CD4-positive, alpha-beta T cell treated with Interleukin-6 for 4 hours (primary cell): ENCODE results near the gene AQP12B.

Source experiments
- DNase-seq: peaks from one replicate; pipeline ENCODE4 v3.0.0-alpha.2; 2020; ENCODE audit warnings: mixed read lengths

Gene AQP12B

GRCh38 chr2:240630771-240631547 is 51.7 kb downstream of the AQP12B start:
- no peak for DNase-seq

- DNase-seq = no peak
These were observed 52.5 kb downstream of the AQP12B start for GRCh38 chr2:240629968-240630770.

DNA sequence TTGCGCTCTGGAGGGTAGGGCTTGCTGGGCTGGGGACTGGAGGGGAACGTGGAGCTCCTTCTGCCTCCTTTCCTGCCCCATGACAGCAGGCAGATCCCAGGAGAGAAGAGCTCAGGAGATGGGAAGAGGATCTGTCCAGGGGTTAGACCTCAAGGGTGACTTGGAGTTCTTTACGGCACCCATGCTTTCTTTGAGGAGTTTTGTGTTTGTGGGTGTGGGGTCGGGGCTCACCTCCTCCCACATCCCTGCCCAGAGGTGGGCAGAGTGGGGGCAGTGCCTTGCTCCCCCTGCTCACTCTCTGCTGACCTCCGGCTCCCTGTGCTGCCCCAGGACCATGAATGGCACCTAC is 53.1 kb downstream of the AQP12B start:
- no peak for DNase-seq

DNA sequence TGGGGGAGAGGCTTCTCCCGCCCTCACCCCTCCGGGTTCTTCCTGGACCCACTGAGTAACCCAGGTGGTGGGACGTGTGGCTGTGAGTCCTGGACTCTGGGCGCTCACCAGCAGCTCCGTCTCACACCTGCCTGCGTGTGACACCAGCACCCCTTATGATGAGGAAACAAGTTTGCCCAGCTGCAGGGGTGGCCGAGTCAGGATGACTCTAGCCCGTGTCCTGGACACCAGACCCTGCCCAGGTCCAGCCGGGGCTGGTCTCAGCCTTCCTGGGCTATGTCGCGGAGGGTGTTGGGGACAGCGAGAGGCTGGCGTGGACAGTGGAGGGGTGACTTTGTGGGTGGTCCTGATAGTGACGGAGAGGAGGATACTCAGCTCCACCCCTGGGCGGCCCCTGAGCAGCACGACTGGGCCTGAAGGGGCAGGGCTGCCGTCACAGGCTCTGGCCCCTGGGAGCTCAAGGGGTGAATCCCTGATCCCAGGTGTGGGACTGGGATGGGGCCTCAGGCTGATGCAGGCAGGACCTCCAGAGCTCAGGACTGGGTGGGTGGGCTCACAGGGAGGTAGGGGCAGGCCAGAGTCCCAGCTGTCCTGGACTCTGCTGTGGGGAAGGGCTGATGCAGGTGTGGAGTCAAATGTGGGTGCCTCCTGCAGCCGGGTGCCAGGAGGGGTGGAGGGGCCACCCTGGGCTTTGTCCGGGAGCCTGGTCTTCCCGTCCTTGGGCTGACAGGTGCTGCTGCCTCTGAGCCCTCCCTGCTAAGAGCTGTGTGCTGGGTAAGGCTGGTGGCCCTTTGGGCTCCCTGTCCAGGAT is 53.7 kb downstream of the AQP12B start:
- no peak for DNase-seq

DNA sequence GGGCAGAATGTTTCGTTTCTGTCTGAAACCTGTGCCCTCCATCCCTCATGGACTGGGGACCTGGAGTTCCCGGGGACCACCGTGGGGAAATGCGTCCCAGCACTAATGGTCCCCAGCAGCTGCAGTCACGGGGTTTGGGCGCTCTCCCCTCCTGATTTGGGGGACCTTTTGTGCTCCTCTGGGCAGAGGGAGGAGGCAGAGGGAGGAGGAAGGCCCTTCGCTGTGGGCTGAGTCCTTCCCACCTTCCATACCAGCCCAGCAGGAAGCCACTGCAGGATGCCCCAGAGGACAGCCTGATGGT is 54.2 kb downstream of the AQP12B start:
- DNase-seq = no peak

DNA sequence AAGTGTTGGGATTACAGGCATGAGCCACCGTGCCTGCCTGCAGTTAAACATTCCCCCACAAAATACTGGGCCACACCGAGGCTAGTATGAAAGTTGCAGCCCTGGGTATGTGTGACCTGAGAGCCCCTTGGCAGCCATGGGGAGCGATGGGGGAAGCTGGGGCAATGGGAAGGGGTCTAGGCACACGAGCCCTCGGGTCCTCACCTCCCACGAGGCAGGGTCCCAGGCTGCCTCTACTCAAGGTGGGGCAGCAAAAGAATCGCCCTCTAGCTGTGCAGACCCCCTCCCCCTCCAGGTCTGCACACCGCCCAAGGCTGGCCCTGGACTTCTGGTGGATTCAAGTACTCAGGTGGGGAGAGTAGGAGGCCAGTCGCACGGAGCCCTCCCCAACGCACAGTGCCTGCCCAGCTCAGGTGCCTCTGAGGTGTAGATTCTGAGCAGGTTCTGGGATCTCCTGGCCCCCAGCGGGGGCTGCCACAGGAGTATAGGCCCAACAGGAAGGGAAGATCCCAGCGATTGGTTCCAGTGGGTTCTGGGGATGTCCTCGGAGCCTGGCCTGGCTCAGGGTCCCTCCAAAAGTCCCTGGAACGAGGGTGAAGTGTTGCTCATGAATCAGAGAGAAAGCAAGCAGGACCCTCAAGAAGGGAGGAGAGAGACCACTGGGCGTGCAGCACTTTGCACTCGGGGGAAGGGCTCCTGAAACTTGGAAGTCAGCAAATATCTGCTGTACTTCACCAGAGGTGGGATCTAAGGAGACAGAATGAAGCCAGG is 54.8 kb downstream of the AQP12B start:
- no peak for DNase-seq

GRCh38 chr2:240626531-240627300 is 56.0 kb downstream of the AQP12B start:
- DNase-seq = peak; percentile 57
